Limb (tissue), 2 donors: ENCODE data around the gene LIPG.
A peak's percentile ranks its signal among the peaks of the same experiment; 100 is the strongest.
"Not testable (repeated sequence)": the region's sequence is repeated elsewhere in the genome, so short reads cannot be mapped to it uniquely, and the experiment has no call there.

Source experiments
- DNase-seq, 2 donors: peaks; one replicate each; pipeline ENCODE4 v3.0.0-alpha.2; 2016; ENCODE audit errors: extremely low spot score in 2 of 2

Gene LIPG

GRCh38 chr18:49572611-49573345 lies 10.9 kb downstream of the LIPG start:
- peak in 1 of 2 donors; percentile 47 for DNase-seq

GRCh38 chr18:49573835-49574234 lies 12.0 kb downstream of the LIPG start:
- no peak for DNase-seq

- DNase-seq, result not testable (repeated sequence)
Measured at GRCh38 chr18:49579041-49579440, 17.2 kb downstream of the LIPG start.

- not testable (repeated sequence) for DNase-seq
Measured at GRCh38 chr18:49579583-49579982, 17.7 kb downstream of the LIPG start.

- no peak for DNase-seq
Measured at GRCh38 chr18:49580279-49580678, 18.4 kb downstream of the LIPG start.

- DNase-seq, result no peak
Measured at GRCh38 chr18:49581371-49581770, 19.5 kb downstream of the LIPG start.

GRCh38 chr18:49582579-49582978 lies 20.7 kb downstream of the LIPG start:
- DNase-seq, result no peak

GRCh38 chr18:49584394-49584793 lies 22.5 kb downstream of the LIPG start:
- DNase-seq, result no peak

- not testable (repeated sequence) for DNase-seq
Measured at GRCh38 chr18:49584951-49585350, 23.1 kb downstream of the LIPG start.

- no peak for DNase-seq
Measured at GRCh38 chr18:49585781-49586663, 24.2 kb downstream of the LIPG start.

- no peak for DNase-seq
Measured at GRCh38 chr18:49588171-49588570, 26.3 kb downstream of the LIPG start.

- no peak for DNase-seq
Measured at GRCh38 chr18:49588971-49589370, 27.1 kb downstream of the LIPG start.

- no peak for DNase-seq
Measured at GRCh38 chr18:49590608-49591007, 28.8 kb downstream of the LIPG start.

GRCh38 chr18:49591271-49591670 lies 29.4 kb downstream of the LIPG start:
- DNase-seq, result no peak

- no peak for DNase-seq
Measured at GRCh38 chr18:49591775-49592174, 29.9 kb downstream of the LIPG start.

- DNase-seq, result no peak
Measured at GRCh38 chr18:49596687-49597086, 34.8 kb downstream of the LIPG start.

- no peak for DNase-seq
Measured at GRCh38 chr18:49597157-49597931, 35.5 kb downstream of the LIPG start.

GRCh38 chr18:49601211-49601610 lies 39.4 kb downstream of the LIPG start:
- no peak for DNase-seq

- no peak for DNase-seq
Measured at GRCh38 chr18:49608366-49609255, 46.8 kb downstream of the LIPG start.

GRCh38 chr18:49609256-49610021 lies 47.6 kb downstream of the LIPG start:
- no peak for DNase-seq
